GM21619 (cell line): Measurements from ENCODE around the gene RIMKLB.
"Not testable (repeated sequence)": the region's sequence is repeated elsewhere in the genome, so short reads cannot be mapped to it uniquely, and the experiment has no call there.

ENCODE experiments used
- ATAC-seq: cut with Tn5 transposase; IDR thresholded peaks from one replicate; pipeline ENCODE4 v1.9.1; 2021; ENCODE audit not compliant: unreplicated experiment

The RIMKLB gene

GRCh38 chr12:8770499-8770898 lies 72.7 kb downstream of the RIMKLB start:
- ATAC-seq, result no peak

DNA sequence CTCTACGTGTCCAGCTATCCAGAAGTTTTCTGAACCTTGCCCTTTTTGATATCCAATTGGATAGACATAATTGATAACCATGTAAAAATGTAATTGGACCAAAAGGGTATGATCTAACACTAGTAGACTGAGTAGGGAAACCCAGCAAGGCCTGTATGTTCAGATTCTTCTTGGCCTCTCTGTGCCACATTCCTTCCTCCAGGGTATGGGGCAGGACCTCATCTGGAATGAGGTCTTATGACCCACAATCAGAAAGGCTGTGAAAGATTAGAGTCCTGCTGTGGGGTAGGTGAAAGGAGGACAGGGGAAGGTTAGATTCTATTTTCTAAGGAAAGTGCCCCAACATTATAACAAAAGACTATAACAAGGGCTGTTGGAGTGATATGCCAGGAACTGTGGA lies 73.3 kb downstream of the RIMKLB start:
- ATAC-seq, result no peak

- ATAC-seq, result no peak
Observed at GRCh38 chr12:8773461-8773860, 75.7 kb downstream of the RIMKLB start.

DNA sequence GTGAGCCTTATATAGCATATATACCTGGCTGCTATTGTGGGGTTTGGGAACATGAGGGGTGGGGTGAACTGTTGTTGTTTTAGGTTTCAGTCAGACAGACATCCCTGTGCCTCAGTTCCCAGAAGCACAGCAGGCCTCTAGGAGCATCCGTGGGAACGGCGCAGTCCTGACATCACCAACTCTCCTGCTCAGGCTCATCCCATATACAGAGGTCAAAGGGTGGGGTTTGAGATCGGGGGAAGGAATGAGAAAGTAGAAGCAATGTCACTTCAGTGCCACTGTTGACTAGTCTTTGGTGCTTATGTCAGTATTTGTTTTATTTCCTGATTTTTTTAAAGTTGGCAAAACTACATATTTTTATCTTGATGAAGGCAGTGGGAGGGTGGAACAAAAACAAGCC lies 81.5 kb downstream of the RIMKLB start:
- ATAC-seq, result no peak

- no peak for ATAC-seq
Observed at GRCh38 chr12:8779862-8780261, 82.1 kb downstream of the RIMKLB start.

DNA sequence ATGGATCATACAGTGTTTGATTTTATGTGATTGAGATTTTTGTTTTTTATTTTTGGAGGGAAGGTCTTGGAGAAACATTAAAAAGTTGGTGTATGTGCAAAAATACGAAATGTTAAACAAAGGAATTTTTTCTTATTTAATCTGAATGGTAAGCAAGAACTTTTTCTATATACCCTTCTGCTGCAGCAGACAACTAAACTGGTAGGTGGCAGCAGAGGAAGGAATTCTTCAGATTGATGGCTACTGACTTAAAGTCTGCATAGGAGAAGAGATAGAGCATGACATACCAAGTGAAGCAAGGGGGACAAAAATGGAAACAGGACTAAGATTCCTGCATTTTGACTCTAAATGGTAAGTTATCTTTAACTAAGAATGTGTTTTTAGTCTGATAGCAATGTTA lies 82.6 kb downstream of the RIMKLB start:
- no peak for ATAC-seq

GRCh38 chr12:8781381-8782127 lies 83.8 kb downstream of the RIMKLB start:
- no peak for ATAC-seq

DNA sequence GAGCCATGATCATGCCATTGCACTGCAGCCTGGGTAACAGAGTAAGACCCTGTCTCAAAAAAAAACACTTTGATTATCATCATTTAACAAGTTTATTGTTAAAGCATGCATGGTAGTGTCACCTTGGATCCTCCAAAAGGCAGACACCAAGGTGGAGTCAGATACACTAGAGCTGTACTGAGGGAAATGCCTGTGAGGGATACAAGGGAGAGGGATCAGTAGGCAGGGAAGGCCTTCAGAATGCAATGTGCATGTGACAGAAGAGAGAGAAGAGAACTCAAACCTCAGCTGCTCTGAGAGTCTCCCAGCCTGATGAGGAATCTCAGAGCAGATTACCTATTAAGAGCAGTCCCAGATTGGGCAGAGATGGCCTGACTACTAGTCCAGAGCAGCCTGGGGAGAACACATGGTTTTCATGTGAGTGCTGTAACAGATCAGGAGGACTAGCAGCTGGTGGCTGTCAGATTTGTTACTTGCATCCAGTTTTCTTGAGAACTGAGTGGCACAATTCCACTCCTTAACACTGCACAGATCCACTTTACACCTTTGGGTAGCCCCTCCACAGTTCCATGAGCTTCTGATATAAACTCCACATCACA lies 86.6 kb downstream of the RIMKLB start:
- no peak for ATAC-seq

DNA sequence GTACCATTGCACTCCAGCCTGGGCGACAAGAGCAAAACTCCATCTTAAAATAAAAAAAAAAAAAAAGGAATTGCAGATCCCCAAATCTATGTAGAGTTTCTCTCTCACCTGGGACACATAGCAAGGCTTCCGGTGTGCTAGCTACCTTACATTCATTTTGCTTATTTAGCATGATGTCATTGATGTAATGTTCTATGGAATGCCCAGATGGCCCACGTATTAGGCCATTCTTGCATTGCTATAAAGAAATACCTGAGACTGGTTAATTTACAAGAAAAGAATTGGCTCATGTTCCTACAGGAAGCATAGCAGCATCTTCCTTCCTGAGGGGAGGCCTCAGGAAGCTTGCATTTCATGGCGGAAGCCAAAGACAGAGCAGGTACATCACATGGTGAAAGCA lies 87.7 kb downstream of the RIMKLB start:
- no peak for ATAC-seq

DNA sequence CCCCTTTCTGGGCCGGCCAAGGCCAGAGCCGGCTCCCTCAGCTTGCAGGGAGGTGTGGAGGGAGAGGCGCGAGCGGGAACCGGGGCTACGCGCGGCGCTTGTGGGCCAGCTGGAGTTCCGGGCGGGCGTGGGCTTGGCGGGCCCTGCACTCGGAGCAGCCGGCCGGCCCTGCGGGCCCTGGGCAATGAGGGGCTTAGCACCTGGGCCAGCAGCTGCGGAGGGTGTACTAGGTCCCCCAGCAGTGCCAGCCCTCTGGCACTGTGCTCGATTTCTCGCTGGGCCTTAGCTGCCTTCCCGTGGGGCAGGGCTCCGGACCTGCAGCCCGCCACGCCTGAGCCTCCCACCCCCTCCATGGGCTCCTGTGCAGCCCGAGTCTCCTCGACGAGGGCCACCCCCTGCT lies 89.4 kb downstream of the RIMKLB start:
- ATAC-seq, result not testable (repeated sequence)

- ATAC-seq, result not testable (repeated sequence)
Observed at GRCh38 chr12:8788706-8789105, 90.9 kb downstream of the RIMKLB start.

GRCh38 chr12:8789341-8790013 lies 91.7 kb downstream of the RIMKLB start:
- not testable (repeated sequence) for ATAC-seq

- ATAC-seq, result not testable (repeated sequence)
Observed at GRCh38 chr12:8793226-8793625, 95.4 kb downstream of the RIMKLB start.

- not testable (repeated sequence) for ATAC-seq
Observed at GRCh38 chr12:8794611-8795010, 96.8 kb downstream of the RIMKLB start.

- ATAC-seq, result no peak
Observed at GRCh38 chr12:8796831-8797626, 99.2 kb downstream of the RIMKLB start.

- ATAC-seq, result not testable (repeated sequence)
Observed at GRCh38 chr12:8801213-8801612, 103.4 kb downstream of the RIMKLB start.

DNA sequence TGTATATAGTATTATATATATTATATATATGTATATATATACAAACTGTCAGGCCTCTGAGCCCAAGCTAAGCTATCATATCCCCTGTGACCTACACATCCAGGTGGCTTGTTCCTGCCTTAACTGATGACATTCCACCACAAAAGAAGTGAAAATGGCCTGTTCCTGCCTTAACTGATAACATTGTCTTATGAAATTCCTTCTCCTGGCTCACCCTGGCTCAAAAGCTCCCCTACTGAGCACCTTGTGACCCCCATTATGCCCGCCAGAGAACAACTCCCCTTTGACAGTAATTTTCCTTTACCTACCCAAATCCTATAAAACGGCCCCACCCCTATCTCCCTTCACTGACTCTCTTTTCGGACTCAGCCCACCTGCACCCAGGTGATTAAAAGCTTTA lies 107.0 kb downstream of the RIMKLB start:
- not testable (repeated sequence) for ATAC-seq

GRCh38 chr12:8805487-8805886 lies 107.7 kb downstream of the RIMKLB start:
- not testable (repeated sequence) for ATAC-seq

GRCh38 chr12:8807084-8807483 lies 109.3 kb downstream of the RIMKLB start:
- ATAC-seq, result not testable (repeated sequence)

- ATAC-seq, result not testable (repeated sequence)
Observed at GRCh38 chr12:8810112-8810511, 112.3 kb downstream of the RIMKLB start.
